Measurements from ENCODE around the gene KIAA1671. TPM values are rescaled to one million over a fixed set of nuclear protein-coding genes. Genes with fewer than 3 reads are reported as not detected.

The KIAA1671 gene
- total and polyA plus RNA-seq, 2 donors, result 4.1 to 8.0 TPM

GRCh38 chr22:24928322-24928721 is 24.2 kb upstream of the KIAA1671 start:
- no peak overlapping the region for H3K4me3 ChIP-seq (ENCODE audit: low read length in 2 of 2)
- H3K36me3 ChIP-seq (ENCODE audit: control insufficient read depth in 2 of 2, insufficient read depth in 2 of 2, low read length in 1 of 2), result no peaks in the 10 kb centered on the region
- no peak for DNase-seq (ENCODE audit: low read depth in 6 of 9, low spot score in 9 of 9)
- peaks cover 0 to 10% of the 10 kb centered on the region in 2 donors for H3K27me3 ChIP-seq (ENCODE audit: control insufficient read depth in 2 of 2, insufficient read depth in 1 of 2, low read length in 1 of 2)
- H3K9me3 ChIP-seq (ENCODE audit: control insufficient read depth in 2 of 2, insufficient read depth in 1 of 2, low read length in 1 of 2), result no peaks in the 10 kb centered on the region
- no peaks in the 10 kb centered on the region for H3K4me1 ChIP-seq (ENCODE audit: control insufficient read depth in 2 of 2, insufficient read depth in 2 of 2, low read length in 2 of 2)
- 86% methylated on average over 7 of the region's 7 CpGs for WGBS
- no peak overlapping the region for H3K27ac ChIP-seq (ENCODE audit: low read depth in 1 of 2, low read length in 1 of 2)

GRCh38 chr22:24930678-24931077 is 21.8 kb upstream of the KIAA1671 start:
- Histone ChIP-seq H3K4me1 (ENCODE audit: control insufficient read depth in 2 of 2, insufficient read depth in 2 of 2, low read length in 2 of 2) (no peaks in the 10 kb centered on the region), H3K36me3 (ENCODE audit: control insufficient read depth in 2 of 2, insufficient read depth in 2 of 2, low read length in 1 of 2) (no peaks in the 10 kb centered on the region), H3K4me3 (ENCODE audit: low read length in 2 of 2) (no peak overlapping the region), H3K27ac (ENCODE audit: low read depth in 1 of 2, low read length in 1 of 2) (no peak overlapping the region), H3K27me3 (ENCODE audit: control insufficient read depth in 2 of 2, insufficient read depth in 1 of 2, low read length in 1 of 2) (peaks cover 0 to 8% of the 10 kb centered on the region in 2 donors), H3K9me3 (ENCODE audit: control insufficient read depth in 2 of 2, insufficient read depth in 1 of 2, low read length in 1 of 2) (no peaks in the 10 kb centered on the region)
- no peak for DNase-seq (ENCODE audit: low read depth in 6 of 9, low spot score in 9 of 9)
- 74% methylated on average over 3 of the region's 3 CpGs for WGBS

- Histone ChIP-seq H3K36me3 (ENCODE audit: control insufficient read depth in 2 of 2, insufficient read depth in 2 of 2, low read length in 1 of 2) (no peaks in the 10 kb centered on the region), H3K4me3 (ENCODE audit: low read length in 2 of 2) (no peak overlapping the region), H3K4me1 (ENCODE audit: control insufficient read depth in 2 of 2, insufficient read depth in 2 of 2, low read length in 2 of 2) (no peaks in the 10 kb centered on the region), H3K9me3 (ENCODE audit: control insufficient read depth in 2 of 2, insufficient read depth in 1 of 2, low read length in 1 of 2) (no peaks in the 10 kb centered on the region), H3K27me3 (ENCODE audit: control insufficient read depth in 2 of 2, insufficient read depth in 1 of 2, low read length in 1 of 2) (peaks cover 0 to 4% of the 10 kb centered on the region in 2 donors), H3K27ac (ENCODE audit: low read depth in 1 of 2, low read length in 1 of 2) (no peak overlapping the region)
- DNase-seq (ENCODE audit: low read depth in 6 of 9, low spot score in 9 of 9), result no peak
Observed at GRCh38 chr22:24935771-24936483, 16.6 kb upstream of the KIAA1671 start.

GRCh38 chr22:24937114-24937513 is 15.4 kb upstream of the KIAA1671 start:
- H3K4me1 ChIP-seq (ENCODE audit: control insufficient read depth in 2 of 2, insufficient read depth in 2 of 2, low read length in 2 of 2), result no peaks in the 10 kb centered on the region
- DNase-seq (ENCODE audit: low read depth in 6 of 9, low spot score in 9 of 9), result no peak
- H3K9me3 ChIP-seq (ENCODE audit: control insufficient read depth in 2 of 2, insufficient read depth in 1 of 2, low read length in 1 of 2), result no peaks in the 10 kb centered on the region
- H3K27me3 ChIP-seq (ENCODE audit: control insufficient read depth in 2 of 2, insufficient read depth in 1 of 2, low read length in 1 of 2), result peaks cover 0 to 4% of the 10 kb centered on the region in 2 donors
- 14% methylated on average over 2 of the region's 2 CpGs for WGBS
- no peaks in the 10 kb centered on the region for H3K36me3 ChIP-seq (ENCODE audit: control insufficient read depth in 2 of 2, insufficient read depth in 2 of 2, low read length in 1 of 2)
- no peak overlapping the region for H3K4me3 ChIP-seq (ENCODE audit: low read length in 2 of 2)
- no peak overlapping the region for H3K27ac ChIP-seq (ENCODE audit: low read depth in 1 of 2, low read length in 1 of 2)

GRCh38 chr22:24938741-24939341 is 13.7 kb upstream of the KIAA1671 start:
- 27% methylated on average over 11 of the region's 11 CpGs for WGBS
- peak in 7 of 9 donors; percentile 13 to 61 (median 36) for DNase-seq (ENCODE audit: low read depth in 6 of 9, low spot score in 9 of 9)
- peaks cover 0 to 2% of the 10 kb centered on the region in 2 donors for H3K27me3 ChIP-seq (ENCODE audit: control insufficient read depth in 2 of 2, insufficient read depth in 1 of 2, low read length in 1 of 2)
- no peaks in the 10 kb centered on the region for H3K9me3 ChIP-seq (ENCODE audit: control insufficient read depth in 2 of 2, insufficient read depth in 1 of 2, low read length in 1 of 2)
- no peak overlapping the region for H3K4me3 ChIP-seq (ENCODE audit: low read length in 2 of 2)
- H3K36me3 ChIP-seq (ENCODE audit: control insufficient read depth in 2 of 2, insufficient read depth in 2 of 2, low read length in 1 of 2), result no peaks in the 10 kb centered on the region
- no peaks in the 10 kb centered on the region for H3K4me1 ChIP-seq (ENCODE audit: control insufficient read depth in 2 of 2, insufficient read depth in 2 of 2, low read length in 2 of 2)
- no peak overlapping the region for H3K27ac ChIP-seq (ENCODE audit: low read depth in 1 of 2, low read length in 1 of 2)

GRCh38 chr22:24942301-24942700 is 10.2 kb upstream of the KIAA1671 start:
- DNase-seq (ENCODE audit: low read depth in 6 of 9, low spot score in 9 of 9), result no peak
- H3K36me3 ChIP-seq (ENCODE audit: control insufficient read depth in 2 of 2, insufficient read depth in 2 of 2, low read length in 1 of 2), result no peaks in the 10 kb centered on the region
- no peak overlapping the region for H3K27ac ChIP-seq (ENCODE audit: low read depth in 1 of 2, low read length in 1 of 2)
- H3K4me3 ChIP-seq (ENCODE audit: low read length in 2 of 2), result no peak overlapping the region
- WGBS, result 96% methylated on average over 3 of the region's 3 CpGs
- peaks cover 0 to 2% of the 10 kb centered on the region in 2 donors for H3K27me3 ChIP-seq (ENCODE audit: control insufficient read depth in 2 of 2, insufficient read depth in 1 of 2, low read length in 1 of 2)
- no peaks in the 10 kb centered on the region for H3K9me3 ChIP-seq (ENCODE audit: control insufficient read depth in 2 of 2, insufficient read depth in 1 of 2, low read length in 1 of 2)
- no peaks in the 10 kb centered on the region for H3K4me1 ChIP-seq (ENCODE audit: control insufficient read depth in 2 of 2, insufficient read depth in 2 of 2, low read length in 2 of 2)

- WGBS, result 96% methylated on average over 10 of the region's 10 CpGs
- Histone ChIP-seq H3K36me3 (ENCODE audit: control insufficient read depth in 2 of 2, insufficient read depth in 2 of 2, low read length in 1 of 2) (no peaks in the 10 kb centered on the region), H3K27ac (ENCODE audit: low read depth in 1 of 2, low read length in 1 of 2) (no peak overlapping the region), H3K4me1 (ENCODE audit: control insufficient read depth in 2 of 2, insufficient read depth in 2 of 2, low read length in 2 of 2) (peaks cover 0 to 3% of the 10 kb centered on the region in 2 donors), H3K9me3 (ENCODE audit: control insufficient read depth in 2 of 2, insufficient read depth in 1 of 2, low read length in 1 of 2) (no peaks in the 10 kb centered on the region), H3K27me3 (ENCODE audit: control insufficient read depth in 2 of 2, insufficient read depth in 1 of 2, low read length in 1 of 2) (peaks cover 0 to 3% of the 10 kb centered on the region in 2 donors), H3K4me3 (ENCODE audit: low read length in 2 of 2) (no peak overlapping the region)
- DNase-seq (ENCODE audit: low read depth in 6 of 9, low spot score in 9 of 9), result no peak
Observed at GRCh38 chr22:24944217-24944937, 8.1 kb upstream of the KIAA1671 start.

GRCh38 chr22:24945430-24945829 is 7.1 kb upstream of the KIAA1671 start:
- Histone ChIP-seq H3K27me3 (ENCODE audit: control insufficient read depth in 2 of 2, insufficient read depth in 1 of 2, low read length in 1 of 2) (peaks cover 0 to 8% of the 10 kb centered on the region in 2 donors), H3K27ac (ENCODE audit: low read depth in 1 of 2, low read length in 1 of 2) (no peak overlapping the region), H3K4me3 (ENCODE audit: low read length in 2 of 2) (no peak overlapping the region), H3K4me1 (ENCODE audit: control insufficient read depth in 2 of 2, insufficient read depth in 2 of 2, low read length in 2 of 2) (peaks cover 0 to 3% of the 10 kb centered on the region in 2 donors), H3K9me3 (ENCODE audit: control insufficient read depth in 2 of 2, insufficient read depth in 1 of 2, low read length in 1 of 2) (no peaks in the 10 kb centered on the region), H3K36me3 (ENCODE audit: control insufficient read depth in 2 of 2, insufficient read depth in 2 of 2, low read length in 1 of 2) (no peaks in the 10 kb centered on the region)
- no peak for DNase-seq (ENCODE audit: low read depth in 6 of 9, low spot score in 9 of 9)
- 96% methylated on average over 4 of the region's 4 CpGs for WGBS

GRCh38 chr22:24947383-24947782 is 5.1 kb upstream of the KIAA1671 start:
- H3K4me1 ChIP-seq (ENCODE audit: control insufficient read depth in 2 of 2, insufficient read depth in 2 of 2, low read length in 2 of 2), result peaks cover 3% of the 10 kb centered on the region in 2 donors
- 98% methylated on average over 7 of the region's 7 CpGs for WGBS
- no peak for DNase-seq (ENCODE audit: low read depth in 6 of 9, low spot score in 9 of 9)
- no peak overlapping the region for H3K27ac ChIP-seq (ENCODE audit: low read depth in 1 of 2, low read length in 1 of 2)
- peaks cover 8 to 27% of the 10 kb centered on the region in 2 donors for H3K27me3 ChIP-seq (ENCODE audit: control insufficient read depth in 2 of 2, insufficient read depth in 1 of 2, low read length in 1 of 2)
- H3K4me3 ChIP-seq (ENCODE audit: low read length in 2 of 2), result no peak overlapping the region
- H3K9me3 ChIP-seq (ENCODE audit: control insufficient read depth in 2 of 2, insufficient read depth in 1 of 2, low read length in 1 of 2), result no peaks in the 10 kb centered on the region
- no peaks in the 10 kb centered on the region for H3K36me3 ChIP-seq (ENCODE audit: control insufficient read depth in 2 of 2, insufficient read depth in 2 of 2, low read length in 1 of 2)

Measured in thymus (tissue), 11 donors.